Skin epidermis (tissue), 12 donors: ENCODE measurements around the gene ANO2.

Source experiments
- H3K27ac ChIP-seq, 21 experiments: fragments of 200-600 bp; sonication (generic) in 11 of 21; one replicate each; pipeline ENCODE4 v1.5.0; 2020; ENCODE audit warnings: mild to moderate bottlenecking in 3 of 21, inconsistent platforms in 2 of 21, moderate library complexity in 2 of 21
- H3K4me3 ChIP-seq, 7 experiments: fragments of 200-600 bp; sonication (generic) in 2 of 7; one replicate each; pipeline ENCODE4 v1.5.0; 2020; ENCODE audit warnings: inconsistent platforms in 2 of 7, mild to moderate bottlenecking in 2 of 7, moderate library complexity in 1 of 7

Gene ANO2

DNA sequence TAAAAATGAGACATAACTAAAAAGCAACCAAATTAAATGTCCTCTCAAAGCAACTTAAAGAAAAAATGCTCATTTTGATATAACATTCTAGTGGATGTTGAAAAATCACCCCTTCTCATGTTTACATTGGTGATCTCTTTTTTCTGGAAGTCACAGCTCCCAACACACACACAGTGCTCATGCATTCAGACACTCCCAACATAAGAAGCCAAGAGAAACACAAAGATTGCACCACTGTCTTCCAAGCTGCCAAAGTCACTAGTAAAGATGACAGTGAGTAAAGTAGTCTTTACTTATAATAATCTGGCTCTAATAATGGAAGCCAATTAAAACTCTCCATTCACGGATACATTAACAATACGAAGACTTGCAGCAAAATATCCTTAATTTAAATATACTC lies 294.8 kb downstream of the ANO2 start:
- Histone ChIP-seq H3K27ac (no peak overlapping the region), H3K4me3 (no peak overlapping the region)

- Histone ChIP-seq H3K27ac (no peak overlapping the region), H3K4me3 (no peak overlapping the region)
Observed at GRCh38 chr12:5648692-5649359, 296.2 kb downstream of the ANO2 start.

DNA sequence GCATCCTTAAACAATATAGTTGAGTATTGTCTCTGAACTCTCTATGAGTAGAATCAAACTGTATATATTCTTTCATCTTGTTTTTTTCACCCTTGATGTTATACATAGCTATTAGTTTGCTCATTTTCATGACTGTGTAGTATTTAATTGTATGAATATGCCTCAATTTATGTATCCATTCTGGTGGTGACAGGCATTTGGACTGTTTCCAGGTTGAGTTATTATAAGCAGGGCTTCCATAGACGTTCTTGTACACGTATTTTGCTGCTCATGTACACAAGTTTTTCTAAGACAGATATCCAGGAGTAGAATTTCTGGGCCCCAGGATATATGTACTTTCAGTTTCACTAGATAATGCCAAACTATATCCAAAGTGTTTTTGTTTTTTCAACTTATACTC lies 301.8 kb downstream of the ANO2 start:
- Histone ChIP-seq H3K27ac (no peak overlapping the region), H3K4me3 (no peak overlapping the region)

- no peak overlapping the region for H3K27ac ChIP-seq
- no peak overlapping the region for H3K4me3 ChIP-seq
Observed at GRCh38 chr12:5637698-5638097, 307.4 kb downstream of the ANO2 start.

DNA sequence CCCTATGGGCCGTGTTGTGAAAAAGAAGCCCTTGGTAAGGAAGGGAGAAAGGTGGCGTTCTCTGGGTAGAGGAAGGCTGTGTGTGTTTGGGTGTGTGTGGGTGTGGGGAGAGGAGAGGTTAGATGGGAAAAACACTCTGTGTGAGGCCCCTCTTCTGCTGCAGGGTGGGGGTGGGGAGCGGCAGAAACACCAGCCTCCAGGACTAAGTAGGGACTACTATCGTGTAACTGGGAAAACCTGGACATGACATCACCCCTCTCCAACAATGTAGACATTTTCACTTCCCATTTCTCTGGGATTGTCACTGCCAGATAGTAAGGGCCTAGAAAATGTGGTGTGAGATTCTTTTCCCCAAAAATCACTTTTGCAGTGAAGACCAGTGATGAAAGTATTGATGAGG lies 308.2 kb downstream of the ANO2 start:
- no peak overlapping the region for H3K4me3 ChIP-seq
- no peak overlapping the region for H3K27ac ChIP-seq

DNA sequence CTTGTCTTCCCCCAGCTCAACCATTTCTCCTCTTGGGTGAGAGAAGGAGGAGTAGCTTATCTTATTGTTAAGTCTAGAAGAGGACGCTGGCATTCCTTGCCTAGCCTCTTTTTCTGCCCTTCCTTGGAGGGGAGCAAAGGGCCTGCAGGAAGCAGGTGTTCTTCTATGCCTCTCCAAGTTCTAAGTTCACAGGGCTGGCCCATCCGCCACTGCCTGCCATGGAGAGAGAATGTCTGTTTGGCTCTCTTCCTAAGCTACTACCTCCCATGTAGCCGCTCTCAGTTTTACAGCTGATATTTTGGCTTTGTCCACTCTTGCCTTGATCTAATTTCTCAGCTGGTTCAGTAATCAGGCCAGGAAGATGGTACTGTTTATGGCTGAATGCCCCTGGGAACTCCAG lies 312.0 kb downstream of the ANO2 start:
- no peak overlapping the region for H3K27ac ChIP-seq
- H3K4me3 ChIP-seq, result no peak overlapping the region

DNA sequence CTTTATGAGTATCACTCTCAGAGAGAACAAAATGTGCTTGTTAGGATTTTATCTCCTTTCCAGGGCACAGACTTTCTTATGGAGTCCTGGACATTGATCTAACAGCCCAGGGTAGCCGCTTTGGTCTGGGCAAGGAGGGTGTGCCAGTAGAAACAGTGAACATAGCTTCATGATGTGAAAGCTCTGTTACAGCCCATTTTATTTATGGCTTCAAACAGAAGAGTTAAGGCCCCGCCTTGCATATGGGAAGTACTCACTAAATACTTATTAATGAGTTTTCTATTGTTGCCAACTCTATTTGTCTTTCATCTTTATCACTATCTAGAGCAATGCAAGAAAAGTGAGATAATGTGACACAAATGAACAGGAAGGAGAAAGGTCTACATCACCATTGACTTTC lies 312.6 kb downstream of the ANO2 start:
- H3K27ac ChIP-seq, result no peak overlapping the region
- H3K4me3 ChIP-seq, result no peak overlapping the region

DNA sequence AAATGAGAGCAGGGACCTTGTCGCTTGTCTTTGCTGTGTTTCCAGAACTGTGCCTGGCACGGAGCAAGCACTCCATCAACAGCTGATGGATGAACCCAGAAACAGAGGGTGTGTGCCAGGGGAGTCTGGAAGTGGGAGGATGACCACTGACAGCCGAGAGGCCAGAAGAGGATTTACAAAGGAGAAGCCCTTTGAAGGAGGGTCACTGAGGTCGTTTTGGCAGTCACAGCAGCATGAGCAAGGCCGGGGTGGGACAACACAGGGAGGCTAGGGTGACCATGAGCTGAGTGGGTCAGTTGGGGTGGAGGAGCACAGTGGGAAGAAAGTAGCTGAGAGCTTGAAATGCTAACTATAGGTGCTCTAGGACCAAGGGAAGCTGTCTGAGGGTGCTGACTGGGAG lies 313.6 kb downstream of the ANO2 start:
- H3K4me3 ChIP-seq, result no peak overlapping the region
- no peak overlapping the region for H3K27ac ChIP-seq

DNA sequence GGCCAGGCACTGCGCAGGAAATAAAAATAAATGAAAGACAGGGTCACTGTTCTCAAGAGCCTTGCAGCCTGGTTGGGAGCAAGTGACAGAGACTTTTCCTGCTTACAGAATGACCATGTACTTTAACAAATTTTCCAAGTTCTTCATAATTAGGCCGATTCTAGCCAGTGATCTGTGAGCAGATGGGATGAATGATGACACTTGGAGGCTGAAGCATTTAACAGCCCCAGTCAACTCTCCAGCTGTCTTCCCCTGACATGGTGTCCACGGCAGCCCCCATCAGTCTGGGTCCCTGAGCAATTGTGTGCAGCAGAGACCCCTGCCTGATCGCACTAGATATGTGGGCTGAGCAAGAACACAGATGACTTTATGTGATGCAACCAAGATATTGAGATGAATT lies 314.3 kb downstream of the ANO2 start:
- H3K4me3 ChIP-seq, result no peak overlapping the region
- no peak overlapping the region for H3K27ac ChIP-seq

GRCh38 chr12:5628501-5628900 lies 316.6 kb downstream of the ANO2 start:
- no peak overlapping the region for H3K4me3 ChIP-seq
- H3K27ac ChIP-seq, result no peak overlapping the region

GRCh38 chr12:5627053-5627630 lies 317.9 kb downstream of the ANO2 start:
- Histone ChIP-seq H3K27ac (no peak overlapping the region), H3K4me3 (no peak overlapping the region)

DNA sequence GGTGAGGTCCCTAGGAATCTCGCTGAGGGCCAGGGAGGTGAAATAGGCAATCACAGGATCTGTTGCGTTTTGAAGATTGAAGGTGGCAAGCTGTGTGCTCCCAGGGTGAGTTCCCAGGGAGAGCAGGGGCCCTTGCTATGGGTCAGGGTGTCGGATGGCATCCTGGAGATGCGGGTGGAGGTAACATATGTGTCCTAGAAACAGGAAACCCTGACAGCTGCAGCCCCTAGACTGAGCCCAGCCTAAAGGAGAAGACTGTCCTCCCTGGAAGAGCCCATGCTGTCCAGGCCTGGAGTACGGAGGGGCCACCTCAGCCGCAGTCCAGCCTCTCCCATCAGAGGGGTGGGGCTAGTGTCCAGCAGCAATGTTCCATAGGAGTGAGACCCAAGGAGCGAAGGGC lies 318.9 kb downstream of the ANO2 start:
- no peak overlapping the region for H3K27ac ChIP-seq
- no peak overlapping the region for H3K4me3 ChIP-seq

DNA sequence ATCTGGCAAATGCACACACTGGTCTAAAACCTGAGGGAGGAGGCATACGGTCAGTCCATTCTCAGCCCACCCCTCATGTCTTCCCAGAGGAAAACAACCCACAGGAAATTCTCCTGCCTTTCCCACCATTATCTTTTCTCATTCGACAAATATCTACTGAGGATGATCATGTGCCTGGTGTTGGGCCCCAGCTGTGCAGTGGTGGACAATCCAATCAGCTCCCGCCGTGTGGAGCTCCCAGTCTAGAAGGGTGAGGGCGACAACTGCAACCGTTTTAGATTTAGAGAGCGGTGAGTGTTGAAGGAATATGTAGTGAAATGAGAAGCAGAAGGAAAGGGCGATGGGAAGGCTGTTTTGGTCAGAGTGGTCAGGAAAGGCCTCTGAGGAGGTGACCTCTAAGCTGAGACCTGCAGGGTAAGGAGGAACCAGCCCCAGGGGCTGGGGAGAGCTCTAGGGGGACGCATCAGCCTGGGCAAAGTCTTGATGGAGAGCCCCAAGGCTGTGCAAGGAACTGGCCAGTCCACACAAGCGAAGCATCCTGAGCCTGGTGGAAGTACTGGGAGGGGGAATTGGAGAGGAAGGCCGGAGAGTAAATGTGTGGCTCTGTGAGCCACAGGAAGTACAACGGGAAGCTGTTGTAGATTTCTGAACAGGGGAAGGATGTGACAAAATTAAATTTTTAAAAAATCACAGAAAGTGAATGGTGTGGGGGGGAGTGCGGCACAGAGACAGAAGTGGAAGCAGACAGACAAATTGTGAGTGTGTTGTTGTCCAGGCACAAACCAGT lies 320.4 kb downstream of the ANO2 start:
- no peak overlapping the region for H3K4me3 ChIP-seq
- no peak overlapping the region for H3K27ac ChIP-seq

DNA sequence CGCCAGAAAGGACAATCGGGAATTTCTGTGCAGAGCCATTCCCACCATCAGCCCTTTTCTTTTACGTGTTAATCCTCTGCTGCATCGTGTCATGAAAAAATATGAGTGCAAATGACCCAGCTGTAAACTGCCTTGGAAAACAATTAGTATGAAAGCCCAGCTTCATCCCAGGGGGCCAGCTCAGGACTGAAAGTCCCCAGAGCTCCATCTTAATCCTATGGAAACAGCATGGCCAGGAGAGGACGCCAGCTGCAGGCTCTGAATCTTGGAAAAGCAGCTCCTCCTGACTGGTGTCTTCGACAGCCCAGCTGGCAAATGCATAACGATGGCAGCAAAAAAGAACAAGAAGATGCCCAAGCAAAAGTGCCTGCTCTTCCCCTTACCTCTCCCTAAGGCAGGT lies 321.6 kb downstream of the ANO2 start:
- no peak overlapping the region for H3K27ac ChIP-seq
- no peak overlapping the region for H3K4me3 ChIP-seq

- no peak overlapping the region for H3K27ac ChIP-seq
- H3K4me3 ChIP-seq, result no peak overlapping the region
Observed at GRCh38 chr12:5622280-5622679, 322.8 kb downstream of the ANO2 start.

DNA sequence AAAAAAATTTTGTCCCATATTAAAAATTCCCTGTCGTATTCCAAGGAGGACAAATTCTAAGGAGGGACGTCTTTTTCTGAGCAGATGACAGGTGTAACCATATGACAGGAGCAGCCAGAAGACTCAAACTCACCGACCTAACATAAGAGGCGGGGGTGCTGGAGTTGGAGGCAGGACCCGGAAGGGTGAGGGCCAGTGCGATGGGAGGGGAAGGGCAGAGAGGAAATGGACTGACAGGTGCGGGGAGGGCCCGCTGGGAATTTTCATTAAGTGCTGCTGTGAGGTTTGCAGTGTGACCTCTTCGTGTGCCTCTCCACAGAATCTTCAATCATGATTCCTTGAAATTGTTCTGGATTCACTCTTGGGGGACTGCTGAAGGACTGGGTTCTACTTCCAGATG lies 323.7 kb downstream of the ANO2 start:
- H3K27ac ChIP-seq, result no peak overlapping the region
- no peak overlapping the region for H3K4me3 ChIP-seq

DNA sequence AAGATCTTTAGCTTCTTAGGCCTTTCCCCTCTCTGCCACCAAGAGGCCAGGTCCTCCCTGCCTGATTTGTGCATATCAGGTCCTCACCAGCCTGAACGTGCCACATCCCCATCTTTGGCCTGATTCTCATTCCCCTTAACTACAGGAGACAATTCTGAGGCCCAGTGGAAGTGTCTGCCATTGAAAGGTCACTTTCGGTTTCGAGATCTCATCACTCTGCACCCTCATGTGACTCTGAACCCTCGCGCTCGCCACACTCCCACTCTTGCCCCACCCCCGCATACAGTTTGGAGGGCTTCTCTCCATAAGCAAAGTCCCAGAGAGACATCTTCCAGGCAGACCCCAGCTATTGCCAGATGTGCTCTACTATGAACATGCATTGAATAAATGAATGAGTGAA lies 324.2 kb downstream of the ANO2 start:
- no peak overlapping the region for H3K4me3 ChIP-seq
- no peak overlapping the region for H3K27ac ChIP-seq

- no peak overlapping the region for H3K4me3 ChIP-seq
- no peak overlapping the region for H3K27ac ChIP-seq
Observed at GRCh38 chr12:5619628-5620027, 325.4 kb downstream of the ANO2 start.

GRCh38 chr12:5616854-5617253 lies 328.2 kb downstream of the ANO2 start:
- H3K4me3 ChIP-seq, result no peak overlapping the region
- no peak overlapping the region for H3K27ac ChIP-seq

DNA sequence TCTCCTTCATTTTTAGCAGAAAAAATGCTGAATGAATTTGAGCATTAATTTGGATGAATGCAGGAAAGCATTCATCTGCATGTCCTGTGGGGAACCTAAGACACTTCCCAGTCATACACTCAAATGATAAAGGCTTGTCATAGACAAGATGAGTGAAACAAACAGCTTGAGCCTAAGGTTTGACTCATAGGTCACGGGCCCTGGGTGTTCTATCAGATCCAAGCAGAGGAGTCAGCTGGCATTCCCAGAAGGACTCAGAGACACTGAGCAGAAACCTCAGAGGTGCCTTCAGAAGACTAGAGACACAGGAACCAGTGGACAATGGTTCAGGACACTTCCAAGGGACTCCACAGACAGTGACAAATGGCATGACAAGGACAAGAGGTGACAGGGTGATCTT lies 329.3 kb downstream of the ANO2 start:
- Histone ChIP-seq H3K4me3 (no peak overlapping the region), H3K27ac (no peak overlapping the region)

DNA sequence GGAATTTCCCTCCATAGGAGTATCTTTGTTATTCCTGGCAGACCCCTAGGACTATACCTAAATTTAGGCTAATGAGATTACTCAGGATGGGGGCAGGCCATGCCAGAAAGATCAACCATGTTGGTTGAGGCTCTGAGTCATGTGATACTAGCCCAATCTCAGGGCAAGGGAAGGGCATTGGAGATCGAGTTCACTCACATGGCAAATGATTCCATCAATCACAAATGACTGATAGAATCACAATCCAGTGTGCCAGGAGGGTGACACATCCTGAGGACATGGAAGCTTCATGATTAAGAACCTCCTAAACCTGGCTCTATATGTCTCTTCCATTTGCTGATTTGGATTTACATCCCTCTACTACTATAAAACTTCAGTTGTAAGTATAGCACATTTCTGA lies 330.8 kb downstream of the ANO2 start:
- Histone ChIP-seq H3K4me3 (no peak overlapping the region), H3K27ac (no peak overlapping the region)
